MM.1S (cell line): ENCODE data around the gene NCOA4.

ENCODE experiments used
- DNase-seq: peaks from one replicate; pipeline ENCODE4 v3.0.0-alpha.2; 2015
- H2AFZ ChIP-seq: fragments of 300-600 bp; sonication (generic); 2 replicates; pipeline ENCODE4 v1.6.0; 2016; ENCODE audit warnings: antibody characterized with exemption, low read length
- H3F3A ChIP-seq: fragments of 300-600 bp; sonication (generic); 2 replicates; pipeline ENCODE4 v1.6.1; 2016; ENCODE audit warnings: mild to moderate bottlenecking, antibody characterized with exemption, low read length, moderate library complexity, mixed read lengths; ENCODE audit not compliant: insufficient read depth
- H3K27ac ChIP-seq: fragments of 300-600 bp; sonication (generic); 2 replicates; pipeline ENCODE4 v1.5.1; 2016; ENCODE audit warnings: mild to moderate bottlenecking, low read length
- H3K27me3 ChIP-seq: fragments of 300-600 bp; sonication (generic); replicated peaks from 2 replicates; pipeline ENCODE4 v1.6.0; 2016; ENCODE audit warnings: low read length; ENCODE audit not compliant: insufficient read depth
- H3K36me3 ChIP-seq: fragments of 300-600 bp; sonication (generic); replicated peaks from 2 replicates; pipeline ENCODE4 v1.6.1; 2016; ENCODE audit warnings: mild to moderate bottlenecking, low read length, mixed read lengths; ENCODE audit not compliant: insufficient read depth
- H3K4me1 ChIP-seq: fragments of 300-600 bp; sonication (generic); 2 replicates; pipeline ENCODE4 v1.6.1; 2016; ENCODE audit warnings: low read length, mixed read lengths
- H3K4me2 ChIP-seq: fragments of 300-600 bp; sonication (generic); 2 replicates; pipeline ENCODE4 v1.6.0; 2016; ENCODE audit warnings: low read depth, low read length
- H3K4me3 ChIP-seq: fragments of 300-600 bp; sonication (generic); 2 replicates; pipeline ENCODE4 v1.5.1; 2016; ENCODE audit warnings: low read length, mixed read lengths
- H3K79me2 ChIP-seq: fragments of 300-600 bp; sonication (generic); 2 replicates; pipeline ENCODE4 v1.6.1; 2016; ENCODE audit warnings: mixed run types, low read length, mixed read lengths
- H3K9ac ChIP-seq: fragments of 300-600 bp; sonication (generic); 2 replicates; pipeline ENCODE4 v1.6.1; 2016; ENCODE audit warnings: low read length, mixed read lengths
- H3K9me2 ChIP-seq: fragments of 300-600 bp; sonication (generic); replicated peaks from 2 replicates; pipeline ENCODE4 v1.6.1; 2016; ENCODE audit warnings: mild to moderate bottlenecking, low read length, mixed read lengths; ENCODE audit not compliant: insufficient read depth
- H3K9me3 ChIP-seq: fragments of 300-600 bp; sonication (generic); replicated peaks from 2 replicates; pipeline ENCODE4 v1.6.1; 2016; ENCODE audit warnings: mild to moderate bottlenecking, low read length, mixed read lengths; ENCODE audit not compliant: insufficient read depth
- H4K20me1 ChIP-seq: fragments of 300-600 bp; sonication (generic); 2 replicates; pipeline ENCODE4 v1.6.1; 2016; ENCODE audit warnings: mild to moderate bottlenecking, low read length, moderate library complexity, mixed read lengths; ENCODE audit not compliant: insufficient read depth
- CTCF ChIP-seq: fragments of 300-600 bp; sonication (generic); IDR thresholded peaks from 2 replicates; pipeline ENCODE4 v1.5.1; 2016; ENCODE audit warnings: antibody characterized with exemption, low read length, mixed read lengths
- EZH2 ChIP-seq: fragments of 300-600 bp; sonication (generic); optimal IDR thresholded peaks from 2 replicates; pipeline ENCODE3; 2017; ENCODE audit warnings: low read depth, mild to moderate bottlenecking, antibody characterized with exemption, low read length, mixed read lengths
- EZH2phosphoT487 ChIP-seq: fragments of 300-600 bp; sonication (generic); IDR thresholded peaks from 2 replicates; pipeline ENCODE4 v1.6.1; 2018; ENCODE audit warnings: antibody characterized with exemption, low read length

The NCOA4 gene

GRCh38 chr10:46073564-46073963, 43.1 kb upstream of the NCOA4 start:
- no peaks in the 10 kb centered on the region for H3K9me2 ChIP-seq
- TF ChIP-seq EZH2phosphoT487 (no peak), EZH2 (no peak), CTCF (no peak)
- no peak overlapping the region for H2AFZ ChIP-seq
- no peak overlapping the region for H3K4me3 ChIP-seq
- no peaks in the 10 kb centered on the region for H4K20me1 ChIP-seq
- no peaks in the 10 kb centered on the region for H3K36me3 ChIP-seq
- no peaks in the 10 kb centered on the region for H3K9me3 ChIP-seq
- H3K4me2 ChIP-seq: no peak overlapping the region
- H3K27ac ChIP-seq: no peak overlapping the region
- H3K27me3 ChIP-seq: no peaks in the 10 kb centered on the region
- H3F3A ChIP-seq: no peaks in the 10 kb centered on the region
- DNase-seq: no peak
- no peak overlapping the region for H3K9ac ChIP-seq
- H3K4me1 ChIP-seq: no peaks in the 10 kb centered on the region
- H3K79me2 ChIP-seq: no peaks in the 10 kb centered on the region

GRCh38 chr10:46070749-46071148, 40.3 kb upstream of the NCOA4 start:
- Histone ChIP-seq H3K4me2 (no peak overlapping the region), H3K27ac (no peak overlapping the region), H3K79me2 (no peaks in the 10 kb centered on the region), H4K20me1 (no peaks in the 10 kb centered on the region), H3K36me3 (no peaks in the 10 kb centered on the region), H3K9me3 (no peaks in the 10 kb centered on the region), H3F3A (no peaks in the 10 kb centered on the region), H2AFZ (no peak overlapping the region), H3K9ac (no peak overlapping the region), H3K4me1 (no peaks in the 10 kb centered on the region), H3K27me3 (no peaks in the 10 kb centered on the region), H3K9me2 (no peaks in the 10 kb centered on the region), H3K4me3 (no peak overlapping the region)
- TF ChIP-seq EZH2phosphoT487: no peak
- TF ChIP-seq CTCF: no peak
- no peak for TF ChIP-seq EZH2
- no peak for DNase-seq

- H3K36me3 ChIP-seq: no peaks in the 10 kb centered on the region
- no peak overlapping the region for H3K9ac ChIP-seq
- no peaks in the 10 kb centered on the region for H3K9me3 ChIP-seq
- H2AFZ ChIP-seq: no peak overlapping the region
- no peak overlapping the region for H3K27ac ChIP-seq
- no peak overlapping the region for H3K4me2 ChIP-seq
- no peaks in the 10 kb centered on the region for H3K27me3 ChIP-seq
- DNase-seq: no peak
- no peaks in the 10 kb centered on the region for H3K4me1 ChIP-seq
- TF ChIP-seq EZH2 (no peak), EZH2phosphoT487 (no peak), CTCF (no peak)
- no peaks in the 10 kb centered on the region for H3K9me2 ChIP-seq
- no peaks in the 10 kb centered on the region for H3K79me2 ChIP-seq
- no peaks in the 10 kb centered on the region for H3F3A ChIP-seq
- H3K4me3 ChIP-seq: no peak overlapping the region
- no peaks in the 10 kb centered on the region for H4K20me1 ChIP-seq
These were observed 39.5 kb upstream of the NCOA4 start for GRCh38 chr10:46069771-46070463.
